CD14-positive monocyte (primary cell): Measurements from ENCODE around the gene CCDC38. TPM values are rescaled to one million over a fixed set of nuclear protein-coding genes. Genes with fewer than 3 reads are reported as not detected.

Experiments
- DNase-seq, 3 donors: peaks; one replicate each; pipeline ENCODE4 v3.0.0-alpha.2; 2011 to 2022
- H2AFZ ChIP-seq: 2 replicates; pipeline ENCODE4 v1.6.0; 2012; ENCODE audit warnings: mild to moderate bottlenecking, low read depth, low read length, inconsistent platforms; ENCODE audit not compliant: insufficient read depth, poor library complexity, severe bottlenecking
- H3K27ac ChIP-seq, 2 donors: 1 replicate in 1 of 2; 2 replicates in 1 of 2; pipeline ENCODE4 v1.5.1; 2012 to 2013; ENCODE audit warnings: low read length in 2 of 2, control low read depth in 1 of 2, inconsistent platforms in 1 of 2, low read depth in 1 of 2, mild to moderate bottlenecking in 1 of 2
- H3K27me3 ChIP-seq, 2 donors: one replicate each; pipeline versions ENCODE4 v1.6.0 to v1.6.1; 2011 to 2013; ENCODE audit warnings: low read length in 2 of 2; ENCODE audit not compliant: control insufficient read depth in 2 of 2, insufficient read depth in 2 of 2
- H3K36me3 ChIP-seq, 2 donors: replicated peaks in 1 of 2; 1 replicate in 1 of 2; 2 replicates in 1 of 2; pipeline versions ENCODE4 v1.5.1 to v1.6.1; 2012 to 2013; ENCODE audit warnings: low read length in 2 of 2, control low read depth in 1 of 2, inconsistent platforms in 1 of 2, mild to moderate bottlenecking in 1 of 2; ENCODE audit not compliant: insufficient read depth in 2 of 2, control insufficient read depth in 1 of 2
- H3K4me1 ChIP-seq, 2 donors: 1 replicate in 1 of 2; 2 replicates in 1 of 2; pipeline versions ENCODE4 v1.5.1 to v1.6.1; 2012 to 2013; ENCODE audit warnings: low read length in 2 of 2, control low read depth in 1 of 2, inconsistent platforms in 1 of 2, mild to moderate bottlenecking in 1 of 2, moderate library complexity in 1 of 2; ENCODE audit not compliant: insufficient read depth in 2 of 2, control insufficient read depth in 1 of 2
- H3K4me2 ChIP-seq: replicated peaks from 2 replicates; pipeline ENCODE3; 2012; ENCODE audit warnings: low read length, moderate library complexity, mild to moderate bottlenecking; ENCODE audit not compliant: poor library complexity, severe bottlenecking; ENCODE audit errors: extremely low read depth
- H3K4me3 ChIP-seq, 3 experiments: fragments of 200-600 bp in 1 of 3; sonication (generic) in 1 of 3; replicated peaks in 1 of 3; 1 replicate in 2 of 3; 2 replicates in 1 of 3; pipeline ENCODE4 v1.5.1; 2011 to 2013; ENCODE audit warnings: low read length in 3 of 3, mild to moderate bottlenecking in 3 of 3, control low read depth in 2 of 3, low read depth in 2 of 3, inconsistent platforms in 1 of 3, moderate library complexity in 1 of 3
- H3K79me2 ChIP-seq: 2 replicates; pipeline ENCODE4 v1.6.0; 2012; ENCODE audit warnings: mild to moderate bottlenecking, control low read depth, inconsistent platforms, low read length, moderate library complexity; ENCODE audit not compliant: insufficient read depth
- H3K9ac ChIP-seq: 2 replicates; pipeline ENCODE4 v1.6.0; 2017; ENCODE audit warnings: low read length, mild to moderate bottlenecking; ENCODE audit not compliant: insufficient read depth, poor library complexity, severe bottlenecking
- H3K9me3 ChIP-seq, 2 donors: replicated peaks in 1 of 2; 1 replicate in 1 of 2; 2 replicates in 1 of 2; pipeline versions ENCODE4 v1.5.1 to v1.6.1; 2012 to 2013; ENCODE audit warnings: low read length in 2 of 2, control low read depth in 1 of 2; ENCODE audit not compliant: control insufficient read depth in 1 of 2, insufficient read depth in 1 of 2
- H4K20me1 ChIP-seq: 2 replicates; pipeline ENCODE4 v1.6.0; 2012; ENCODE audit warnings: mild to moderate bottlenecking, low read length, control low read depth, moderate library complexity; ENCODE audit not compliant: insufficient read depth
- H3K27ac Mint-ChIP-seq, 7 donors: one replicate each; pipeline ENCODE4 v1.8.0; 2020; ENCODE audit warnings: mild to moderate bottlenecking in 7 of 7, mixed read lengths in 7 of 7, moderate library complexity in 6 of 7, inconsistent platforms in 2 of 7
- H3K27me3 Mint-ChIP-seq, 3 donors: one replicate each; pipeline ENCODE4 v1.8.0; 2021 to 2022; ENCODE audit warnings: low read depth in 3 of 3, mild to moderate bottlenecking in 3 of 3, mixed read lengths in 3 of 3, moderate library complexity in 3 of 3, inconsistent platforms in 1 of 3
- H3K36me3 Mint-ChIP-seq, 2 donors: one replicate each; pipeline ENCODE4 v1.8.0; 2020; ENCODE audit warnings: mixed read lengths in 2 of 2, inconsistent platforms in 1 of 2, mild to moderate bottlenecking in 1 of 2
- H3K4me1 Mint-ChIP-seq: one replicate; pipeline ENCODE4 v1.8.0; 2020; ENCODE audit warnings: mild to moderate bottlenecking, mixed read lengths
- H3K4me3 Mint-ChIP-seq, 2 donors: one replicate each; pipeline ENCODE4 v1.8.0; 2020; ENCODE audit warnings: mild to moderate bottlenecking in 2 of 2, mixed read lengths in 2 of 2, moderate library complexity in 1 of 2
- H3K9me3 Mint-ChIP-seq, 7 donors: one replicate each; pipeline ENCODE4 v1.8.0; 2020 to 2022; ENCODE audit warnings: mixed read lengths in 7 of 7, mild to moderate bottlenecking in 6 of 7, moderate library complexity in 6 of 7, inconsistent platforms in 2 of 7
- WGBS: methylation state at CpG from one replicate; pipeline ENCODE4 v1.1.5; 2013; ENCODE audit warnings: missing lambda C conversion rate; ENCODE audit not compliant: insufficient coverage; 5-methylcytosine and 5-hydroxymethylcytosine counted together
- intact Hi-C, 2 donors: fragments of 100-400 bp; cut with micrococcal nuclease; formaldehyde crosslinking; loops; one replicate each; pipeline versions ENCODE4 v1.15.0 to v1.15.1; 2023
- polyA plus RNA-seq, 3 donors: library from polyadenylated mRNA; depleted of rRNA in 1 of 3; unstranded in 2 of 3; stranded (reverse) in 1 of 3; fragments of 300-500 nt in 2 of 3; fragments of >200 nt in 1 of 3; fragmentation: Illumina TruSeq in 2 of 3; gene quantifications; 1 replicate in 2 of 3; 2 replicates in 1 of 3; pipeline ENCODE4 v1.2.3, GENCODE V29; 2012 to 2021
- TF ChIP-seq, protein P1 (sequence below): fragments of 200-600 bp; IDR thresholded peaks from one replicate; pipeline ENCODE4 v1.8.0; 2022; ENCODE audit warnings: antibody characterized with exemption, mild to moderate bottlenecking

The CCDC38 gene
- polyA plus RNA-seq, 3 donors, result not detected

DNA sequence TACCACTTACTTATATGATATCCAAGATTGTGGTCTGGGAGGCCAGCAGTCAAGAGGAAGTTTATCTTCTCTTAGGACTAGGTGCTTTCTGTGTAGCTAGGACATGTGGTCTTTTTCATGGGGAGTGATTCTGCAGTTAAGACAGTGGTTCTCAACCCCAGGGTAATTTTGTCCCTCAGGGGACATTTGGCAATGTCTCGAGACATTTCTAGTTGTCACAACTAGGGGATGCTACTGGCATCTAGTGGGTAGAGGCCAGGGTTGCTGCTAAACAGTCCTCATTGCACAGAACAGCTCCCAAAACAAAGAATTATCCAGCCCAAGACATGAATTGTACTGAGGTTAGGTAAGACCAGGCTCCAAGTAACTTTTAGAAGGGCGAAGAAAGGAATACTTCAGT is 20.7 kb upstream of the CCDC38 start:
- no peaks in the 10 kb centered on the region for H3K36me3 ChIP-seq
- peak in 1 of 3 donors; percentile 5 for DNase-seq
- H3K27ac Mint-ChIP-seq, result no peak overlapping the region
- no peaks in the 10 kb centered on the region for H3K9me3 ChIP-seq
- no peaks in the 10 kb centered on the region for H3K9me3 Mint-ChIP-seq
- peaks cover 6 to 9% of the 10 kb centered on the region in 2 donors for H3K4me1 ChIP-seq
- TF ChIP-seq, protein P1, sequence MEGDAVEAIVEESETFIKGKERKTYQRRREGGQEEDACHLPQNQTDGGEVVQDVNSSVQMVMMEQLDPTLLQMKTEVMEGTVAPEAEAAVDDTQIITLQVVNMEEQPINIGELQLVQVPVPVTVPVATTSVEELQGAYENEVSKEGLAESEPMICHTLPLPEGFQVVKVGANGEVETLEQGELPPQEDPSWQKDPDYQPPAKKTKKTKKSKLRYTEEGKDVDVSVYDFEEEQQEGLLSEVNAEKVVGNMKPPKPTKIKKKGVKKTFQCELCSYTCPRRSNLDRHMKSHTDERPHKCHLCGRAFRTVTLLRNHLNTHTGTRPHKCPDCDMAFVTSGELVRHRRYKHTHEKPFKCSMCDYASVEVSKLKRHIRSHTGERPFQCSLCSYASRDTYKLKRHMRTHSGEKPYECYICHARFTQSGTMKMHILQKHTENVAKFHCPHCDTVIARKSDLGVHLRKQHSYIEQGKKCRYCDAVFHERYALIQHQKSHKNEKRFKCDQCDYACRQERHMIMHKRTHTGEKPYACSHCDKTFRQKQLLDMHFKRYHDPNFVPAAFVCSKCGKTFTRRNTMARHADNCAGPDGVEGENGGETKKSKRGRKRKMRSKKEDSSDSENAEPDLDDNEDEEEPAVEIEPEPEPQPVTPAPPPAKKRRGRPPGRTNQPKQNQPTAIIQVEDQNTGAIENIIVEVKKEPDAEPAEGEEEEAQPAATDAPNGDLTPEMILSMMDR, result no peak
- H3K27me3 Mint-ChIP-seq, result peaks cover 0 to 1% (median 0%) of the 10 kb centered on the region in 3 donors
- peaks cover 19% of the 10 kb centered on the region for H3K4me1 Mint-ChIP-seq
- 0% methylated on average over 1 of the region's 2 CpGs for WGBS
- no peak overlapping the region for H3K27ac ChIP-seq
- H4K20me1 ChIP-seq, result no peaks in the 10 kb centered on the region
- no peak overlapping the region for H3K4me2 ChIP-seq
- intact Hi-C loops, result no loop called here
- no peak overlapping the region for H3K4me3 Mint-ChIP-seq
- no peak overlapping the region for H2AFZ ChIP-seq
- H3K9ac ChIP-seq, result no peak overlapping the region
- peaks cover 0 to 10% of the 10 kb centered on the region in 2 donors for H3K36me3 Mint-ChIP-seq
- H3K27me3 ChIP-seq, result no peaks in the 10 kb centered on the region
- H3K4me3 ChIP-seq, result no peak overlapping the region
- no peaks in the 10 kb centered on the region for H3K79me2 ChIP-seq

DNA sequence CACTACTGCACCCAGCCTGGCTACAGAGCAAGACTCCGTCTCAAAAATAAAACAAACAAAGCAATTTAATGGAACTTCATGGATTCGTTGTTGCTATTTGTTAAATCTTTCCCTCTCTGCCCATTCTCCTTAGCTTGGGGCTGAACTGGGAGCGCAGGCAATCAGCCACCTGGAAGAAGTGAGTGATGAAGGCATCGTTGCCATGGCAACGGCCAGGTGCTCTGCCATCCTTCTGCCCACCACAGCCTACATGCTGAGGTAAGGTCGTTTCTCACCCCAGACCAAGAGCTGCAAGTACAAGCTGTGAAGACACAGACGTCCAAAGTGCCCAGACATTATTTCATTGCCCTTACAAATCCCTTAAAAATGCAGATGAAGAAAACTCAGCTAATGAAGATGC is 19.8 kb upstream of the CCDC38 start:
- no peak overlapping the region for H2AFZ ChIP-seq
- no peaks in the 10 kb centered on the region for H3K36me3 ChIP-seq
- intact Hi-C loops, result no loop called here
- Mint-ChIP-seq H3K27me3 (peaks cover 0 to 1% (median 0%) of the 10 kb centered on the region in 3 donors), H3K27ac (no peak overlapping the region), H3K4me3 (no peak overlapping the region), H3K9me3 (no peaks in the 10 kb centered on the region), H3K36me3 (peaks cover 0 to 9% of the 10 kb centered on the region in 2 donors), H3K4me1 (peaks cover 19% of the 10 kb centered on the region)
- no peak overlapping the region for H3K27ac ChIP-seq
- H4K20me1 ChIP-seq, result no peaks in the 10 kb centered on the region
- H3K4me3 ChIP-seq, result no peak overlapping the region
- WGBS, result 96% methylated on average over 3 of the region's 7 CpGs
- TF ChIP-seq, protein P1, result no peak
- H3K27me3 ChIP-seq, result no peaks in the 10 kb centered on the region
- H3K9me3 ChIP-seq, result no peaks in the 10 kb centered on the region
- H3K9ac ChIP-seq, result no peak overlapping the region
- peaks cover 6 to 9% of the 10 kb centered on the region in 2 donors for H3K4me1 ChIP-seq
- no peak for DNase-seq
- no peak overlapping the region for H3K4me2 ChIP-seq
- no peaks in the 10 kb centered on the region for H3K79me2 ChIP-seq
